GM12878 (cell line): ENCODE results near the gene SYNDIG1. TPM values are rescaled to one million over a fixed set of nuclear protein-coding genes. Genes with fewer than 3 reads are reported as not detected.

Experiments used
- ATAC-seq: fragments of 200-7000 bp; cut with Tn5 transposase; 3 replicates; pipeline ENCODE4 v1.9.1; 2020; ENCODE audit warnings: mild to moderate bottlenecking, moderate library complexity
- BruUV-seq: library from RNA; stranded (reverse); fragments of 400-500 nt; replicated peaks from 2 replicates; lab custom pipeline; 2021; lab: Mats Ljungman, UMichigan
- CTCF ChIA-PET: fragments of 300-600 bp; sonication (Branson Sonifier 250); formaldehyde crosslinking; extraction: SDS; loops from one replicate; lab custom pipeline; 2021; ENCODE audit warnings: inconsistent platforms; lab: Yijun Ruan, JAX
- POLR2A ChIA-PET: fragments of 350-600 bp; formaldehyde crosslinking; extraction: SDS; loops from one replicate; lab custom pipeline; 2021; ENCODE audit warnings: inconsistent platforms; lab: Charles Lee
- RAD21 ChIA-PET: fragments of 300-600 bp; sonication (Branson Sonifier 250); formaldehyde crosslinking; loops from one replicate; lab custom pipeline; 2023; ENCODE audit warnings: antibody characterized with exemption; ENCODE audit not compliant: unreplicated experiment; lab: Charles Lee
- SMC1A ChIA-PET: fragments of 300-600 bp; sonication (Branson Sonifier 250); formaldehyde crosslinking; loops from one replicate; lab custom pipeline; 2023; ENCODE audit not compliant: unreplicated experiment, uncharacterized antibody; lab: Charles Lee
- DNase-seq: peaks from one replicate; pipeline ENCODE4 v3.0.0-alpha.2; 2011; ENCODE audit warnings: low read depth, low spot score
- FAIRE-seq: peaks from 3 replicates; lab custom pipeline; 2011; peaks lifted over from hg19 to GRCh38; lab: Jason Lieb, UNC
- H2AFZ ChIP-seq: 2 replicates; pipeline ENCODE4 v1.6.0; 2011; ENCODE audit warnings: low read depth, low read length, control low read depth; ENCODE audit not compliant: control insufficient read depth
- H3K27ac ChIP-seq: 2 replicates; pipeline ENCODE4 v1.5.1; 2011; ENCODE audit warnings: control low read depth; ENCODE audit not compliant: control insufficient read depth, insufficient read depth
- H3K27me3 ChIP-seq, 2 experiments: replicated peaks in 1 of 2; 2 replicates each; pipeline versions ENCODE4 v1.6.0 to v1.6.1; 2011; ENCODE audit warnings: low read length in 1 of 2; ENCODE audit not compliant: control insufficient read depth in 2 of 2, insufficient read depth in 2 of 2
- H3K36me3 ChIP-seq, 2 experiments: 2 replicates each; pipeline ENCODE4 v1.5.1; 2011; ENCODE audit warnings: low read length in 1 of 2; ENCODE audit not compliant: control insufficient read depth in 2 of 2, insufficient read depth in 2 of 2
- H3K4me1 ChIP-seq: 2 replicates; pipeline ENCODE4 v1.6.1; 2011; ENCODE audit warnings: mild to moderate bottlenecking, low read length, moderate library complexity, mixed read lengths; ENCODE audit not compliant: control insufficient read depth, insufficient read depth
- H3K4me2 ChIP-seq: 2 replicates; pipeline ENCODE4 v1.6.0; 2011; ENCODE audit warnings: control low read depth; ENCODE audit not compliant: control insufficient read depth, insufficient read depth
- H3K4me3 ChIP-seq: fragments of 200-600 bp; sonication (generic); 2 replicates; pipeline ENCODE4 v1.5.1; 2016
- H3K79me2 ChIP-seq: 2 replicates; pipeline ENCODE4 v1.6.0; 2011; ENCODE audit warnings: low read length; ENCODE audit not compliant: control insufficient read depth, insufficient read depth
- H3K9ac ChIP-seq: 2 replicates; pipeline ENCODE4 v1.8.0; 2011; ENCODE audit warnings: low read length, control low read depth, mixed read lengths; ENCODE audit not compliant: control insufficient read depth, insufficient read depth
- H3K9me3 ChIP-seq: replicated peaks from 3 replicates; pipeline ENCODE4 v1.5.1; 2011; ENCODE audit warnings: mild to moderate bottlenecking, low read length; ENCODE audit not compliant: control insufficient read depth, insufficient read depth
- H4K20me1 ChIP-seq: 2 replicates; pipeline ENCODE4 v1.6.0; 2011; ENCODE audit not compliant: control insufficient read depth, insufficient read depth
- MAX ChIP-seq: IDR thresholded peaks from 2 replicates; pipeline ENCODE4 v1.6.1; 2012; ENCODE audit warnings: low read depth, low read length, improper control_type of control experiment
- SIN3A ChIP-seq: IDR thresholded peaks from 2 replicates; pipeline ENCODE4 v1.6.1; 2012; ENCODE audit warnings: low read depth, low read length, improper control_type of control experiment
- SRF ChIP-seq, 2 experiments: IDR thresholded peaks; 2 replicates each; pipeline ENCODE4 v1.6.1; 2011; ENCODE audit warnings: low read depth in 2 of 2, low read length in 2 of 2, mild to moderate bottlenecking in 1 of 2, moderate library complexity in 1 of 2
- ZNF217 ChIP-seq: fragments of 450-650 bp; IDR thresholded peaks from 2 replicates; pipeline ENCODE4 v1.6.1; 2017; ENCODE audit warnings: antibody characterized with exemption, mild to moderate bottlenecking
- ZSCAN29 ChIP-seq: fragments of 450-650 bp; IDR thresholded peaks from 2 replicates; pipeline ENCODE4 v1.6.1; 2017; ENCODE audit warnings: mild to moderate bottlenecking, moderate library complexity
- WGBS: methylation state at CpG from one replicate; pipeline ENCODE4 v1.1.6; 2016; ENCODE audit warnings: low lambda C conversion rate; ENCODE audit not compliant: insufficient replicate concordance, insufficient coverage; ENCODE audit errors: missing lambda C conversion rate; 5-methylcytosine and 5-hydroxymethylcytosine counted together
- in situ Hi-C: fragments of 300-500 bp; cut with MboI; formaldehyde crosslinking; loops from 9 replicates; pipeline ENCODE4 v1.14.3; 2018; ENCODE audit warnings: mixed read lengths
- intact Hi-C: fragments of 100-400 bp; cut with micrococcal nuclease; formaldehyde crosslinking; loops from one replicate; pipeline ENCODE4 v1.14.2; 2022; ENCODE audit not compliant: unreplicated experiment
- polyA plus RNA-seq, 11 experiments: library from polyadenylated mRNA; depleted of rRNA in 4 of 11; unstranded in 6 of 11; stranded (reverse) in 5 of 11; fragments of >200 nt; fragmentation: Nextera tagmentation in 4 of 11; fragmentation: Illumina TruSeq in 1 of 11; extraction: Ambion mirVana in 4 of 11; extraction: Trizol in 1 of 11; gene quantifications; 1 replicate in 1 of 11; 2 replicates in 10 of 11; pipeline versions ENCODE4 v1.2.1 to v1.2.3, GENCODE V29; 2011 to 2016; ENCODE audit warnings: inconsistent platforms in 2 of 11, missing spikeins in 2 of 11, low read depth in 1 of 11
- total RNA-seq, 4 experiments: library from RNA; depleted of rRNA in 3 of 4; stranded (reverse); fragments of >200 nt in 3 of 4; fragmentation: Illumina TruSeq in 1 of 4; extraction: Trizol in 1 of 4; gene quantifications; 2 replicates each; pipeline versions ENCODE4 v1.2.1 to v1.2.3, GENCODE V29; 2013 to 2021
- TF ChIP-seq, protein P1 (sequence below): IDR thresholded peaks from 2 replicates; pipeline ENCODE4 v1.6.1; 2012; ENCODE audit warnings: low read depth, low read length, improper control_type of control experiment

Gene SYNDIG1
- total and polyA plus RNA-seq, 10 of the 15 experiments (the other 5 are each of a cell fraction or from before 2014, with no cell fraction given), result not detected

DNA sequence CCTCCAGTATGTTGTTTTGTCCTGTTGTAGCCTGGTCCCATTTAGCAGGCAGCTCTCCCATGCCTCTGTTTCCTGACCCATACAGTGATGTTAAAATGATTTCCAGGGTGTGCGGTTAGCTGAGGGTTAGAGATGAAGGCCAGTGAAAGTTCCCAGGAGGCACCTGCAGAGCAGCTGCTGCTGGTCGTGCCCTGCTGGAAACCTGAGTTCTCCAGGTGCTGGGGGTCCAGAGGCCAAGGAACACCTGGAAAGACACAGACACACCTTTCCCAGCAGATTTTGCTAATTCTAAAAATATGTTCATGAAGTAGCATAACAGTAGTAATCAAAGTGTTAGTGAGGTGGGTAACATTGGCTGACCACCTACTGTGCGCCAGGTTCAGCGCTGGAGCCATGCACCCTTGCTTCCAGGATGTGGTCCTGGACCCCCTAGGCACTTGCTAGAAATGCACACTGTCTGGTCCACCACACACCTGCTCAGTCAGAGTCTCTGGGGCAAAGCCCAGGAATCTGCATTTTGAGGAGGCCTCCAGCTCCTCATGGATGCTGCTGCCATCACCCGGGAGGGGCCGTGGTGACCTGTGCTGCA is 118.7 kb downstream of the SYNDIG1 start:
- Histone ChIP-seq H3K79me2 (no peaks in the 10 kb centered on the region), H2AFZ (no peak overlapping the region), H3K27ac (no peak overlapping the region), H3K4me3 (no peak overlapping the region), H4K20me1 (no peaks in the 10 kb centered on the region; the same call in 1 of the 2 replicates), H3K4me2 (no peak overlapping the region), H3K9ac (no peak overlapping the region), H3K27me3 (no peaks in the 10 kb centered on the region; a peak in 1 of 4 replicates), H3K9me3 (no peaks in the 10 kb centered on the region), H3K36me3 (no peaks in the 10 kb centered on the region), H3K4me1 (no peaks in the 10 kb centered on the region)
- CTCF ChIA-PET, result no interaction called here
- RAD21 ChIA-PET, result no interaction called here
- in situ Hi-C loops (no loop called here), intact Hi-C loops (no loop called here)
- TF ChIP-seq ZSCAN29, result no peak
- no peak for TF ChIP-seq ZNF217
- TF ChIP-seq SRF (IDR thresholded peaks at IDR 0.05; ENCODE audit: low read depth in 2 of 2, low read length in 2 of 2), result no peak
- no peak for TF ChIP-seq SIN3A
- no peak for TF ChIP-seq MAX
- TF ChIP-seq, protein P1, sequence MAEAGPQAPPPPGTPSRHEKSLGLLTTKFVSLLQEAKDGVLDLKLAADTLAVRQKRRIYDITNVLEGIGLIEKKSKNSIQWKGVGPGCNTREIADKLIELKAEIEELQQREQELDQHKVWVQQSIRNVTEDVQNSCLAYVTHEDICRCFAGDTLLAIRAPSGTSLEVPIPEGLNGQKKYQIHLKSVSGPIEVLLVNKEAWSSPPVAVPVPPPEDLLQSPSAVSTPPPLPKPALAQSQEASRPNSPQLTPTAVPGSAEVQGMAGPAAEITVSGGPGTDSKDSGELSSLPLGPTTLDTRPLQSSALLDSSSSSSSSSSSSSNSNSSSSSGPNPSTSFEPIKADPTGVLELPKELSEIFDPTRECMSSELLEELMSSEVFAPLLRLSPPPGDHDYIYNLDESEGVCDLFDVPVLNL, result no peak
- WGBS, result 46% methylated on average over 6 of the region's 6 CpGs
- no peak for DNase-seq
- BruUV-seq, result no TSS peak
- SMC1A ChIA-PET, result no interaction called here
- POLR2A ChIA-PET, result no interaction called here
- ATAC-seq, result no peak
- no peak for FAIRE-seq
